Activated CD4-positive, alpha-beta T cell treated with anti-CD3 and anti-CD28 coated beads, Interleukin-2, amount 10 ng/mL, durations not matched to agents 7 days and 5 days (primary cell): Measurements from ENCODE around the gene PLK2. TPM values are rescaled to one million over a fixed set of nuclear protein-coding genes. Genes with fewer than 3 reads are reported as not detected.

Experiments
- CTCF ChIA-PET: fragments of 350-600 bp; sonication (Branson Sonifier 250); formaldehyde crosslinking; loops from one replicate; lab custom pipeline; 2021; ENCODE audit warnings: antibody characterized with exemption; lab: Charles Lee
- POLR2A ChIA-PET: fragments of 350-600 bp; sonication (Branson Sonifier 250); formaldehyde crosslinking; loops from one replicate; lab custom pipeline; 2021; ENCODE audit warnings: antibody characterized with exemption; lab: Charles Lee
- DNase-seq: peaks from one replicate; pipeline ENCODE4 v3.0.0-alpha.2; 2020
- H3K27ac Mint-ChIP-seq: one replicate; pipeline ENCODE4 v1.8.0; 2021; ENCODE audit warnings: mild to moderate bottlenecking, moderate library complexity, mixed read lengths
- H3K27me3 Mint-ChIP-seq: one replicate; pipeline ENCODE4 v1.8.0; 2021; ENCODE audit warnings: mixed read lengths
- H3K36me3 Mint-ChIP-seq: one replicate; pipeline ENCODE4 v1.8.0; 2021; ENCODE audit warnings: low read depth, mixed read lengths
- H3K4me1 Mint-ChIP-seq: one replicate; pipeline ENCODE4 v1.8.0; 2021; ENCODE audit warnings: mixed read lengths
- H3K4me3 Mint-ChIP-seq: one replicate; pipeline ENCODE4 v1.8.0; 2021; ENCODE audit warnings: mild to moderate bottlenecking, moderate library complexity, mixed read lengths
- H3K9me3 Mint-ChIP-seq: one replicate; pipeline ENCODE4 v1.8.0; 2021; ENCODE audit warnings: mixed read lengths
- total RNA-seq, 2 experiments: library from RNA; stranded (reverse); gene quantifications; one replicate each; pipeline ENCODE4 v1.2.3, GENCODE V29; 2021

The PLK2 gene
- total RNA-seq, 2 experiments from 2014 or later, result 1.6 to 1.7 TPM

GRCh38 chr5:58412932-58413331 lies 47.0 kb downstream of the PLK2 start:
- Mint-ChIP-seq H3K4me3 (no peak overlapping the region), H3K9me3 (no peaks in the 10 kb centered on the region), H3K36me3 (no peaks in the 10 kb centered on the region), H3K4me1 (no peaks in the 10 kb centered on the region), H3K27ac (no peak overlapping the region), H3K27me3 (peaks cover 7% of the 10 kb centered on the region)
- DNase-seq, result no peak
- POLR2A ChIA-PET, result no interaction called here
- CTCF ChIA-PET, result no interaction called here

- no peaks in the 10 kb centered on the region for H3K9me3 Mint-ChIP-seq
- H3K36me3 Mint-ChIP-seq, result no peaks in the 10 kb centered on the region
- H3K4me3 Mint-ChIP-seq, result no peak overlapping the region
- ChIA-PET POLR2A (no interaction called here), CTCF (no interaction called here)
- DNase-seq, result no peak
- H3K4me1 Mint-ChIP-seq, result no peaks in the 10 kb centered on the region
- H3K27ac Mint-ChIP-seq, result no peak overlapping the region
- H3K27me3 Mint-ChIP-seq, result peaks cover 7% of the 10 kb centered on the region
Measured at GRCh38 chr5:58412081-58412480, 47.8 kb downstream of the PLK2 start.

- peaks cover 6% of the 10 kb centered on the region for H3K27me3 Mint-ChIP-seq
- no peaks in the 10 kb centered on the region for H3K4me1 Mint-ChIP-seq
Measured at GRCh38 chr5:58411372-58411771, 48.5 kb downstream of the PLK2 start.

GRCh38 chr5:58410441-58410840 lies 49.4 kb downstream of the PLK2 start:
- Mint-ChIP-seq H3K9me3 (no peaks in the 10 kb centered on the region), H3K36me3 (no peaks in the 10 kb centered on the region), H3K4me3 (no peak overlapping the region), H3K4me1 (no peaks in the 10 kb centered on the region), H3K27me3 (peaks cover 4% of the 10 kb centered on the region), H3K27ac (no peak overlapping the region)
- CTCF ChIA-PET, result no interaction called here
- POLR2A ChIA-PET, result no interaction called here
- no peak for DNase-seq

More at GRCh38 chr5:58411372-58411771, 48.5 kb downstream of the PLK2 start:
- Mint-ChIP-seq H3K4me3 (no peak overlapping the region), H3K27ac (no peak overlapping the region), H3K9me3 (no peaks in the 10 kb centered on the region), H3K36me3 (no peaks in the 10 kb centered on the region)
- CTCF ChIA-PET, result no interaction called here
- POLR2A ChIA-PET, result no interaction called here
- no peak for DNase-seq

GRCh38 chr5:58407042-58407719 lies 52.7 kb downstream of the PLK2 start:
- no peaks in the 10 kb centered on the region for H3K36me3 Mint-ChIP-seq
- CTCF ChIA-PET, result no interaction called here
- POLR2A ChIA-PET, result no interaction called here
- DNase-seq, result no peak
- H3K4me3 Mint-ChIP-seq, result no peak overlapping the region
- no peak overlapping the region for H3K27ac Mint-ChIP-seq
- no peaks in the 10 kb centered on the region for H3K4me1 Mint-ChIP-seq
- H3K9me3 Mint-ChIP-seq, result no peaks in the 10 kb centered on the region
- H3K27me3 Mint-ChIP-seq, result no peaks in the 10 kb centered on the region

GRCh38 chr5:58406394-58406793 lies 53.5 kb downstream of the PLK2 start:
- Mint-ChIP-seq H3K27ac (no peak overlapping the region), H3K36me3 (no peaks in the 10 kb centered on the region), H3K4me3 (no peak overlapping the region), H3K27me3 (no peaks in the 10 kb centered on the region), H3K4me1 (no peaks in the 10 kb centered on the region), H3K9me3 (no peaks in the 10 kb centered on the region)
- no peak for DNase-seq
- POLR2A ChIA-PET, result no interaction called here
- CTCF ChIA-PET, result no interaction called here

- no peaks in the 10 kb centered on the region for H3K36me3 Mint-ChIP-seq
- H3K4me1 Mint-ChIP-seq, result no peaks in the 10 kb centered on the region
- H3K27ac Mint-ChIP-seq, result no peak overlapping the region
- ChIA-PET CTCF (no interaction called here), POLR2A (no interaction called here)
- H3K4me3 Mint-ChIP-seq, result no peak overlapping the region
- no peaks in the 10 kb centered on the region for H3K9me3 Mint-ChIP-seq
- no peak for DNase-seq
- no peaks in the 10 kb centered on the region for H3K27me3 Mint-ChIP-seq
Measured at GRCh38 chr5:58405175-58405574, 54.7 kb downstream of the PLK2 start.

GRCh38 chr5:58404734-58405133 lies 55.2 kb downstream of the PLK2 start:
- Mint-ChIP-seq H3K27ac (no peak overlapping the region), H3K4me1 (no peaks in the 10 kb centered on the region), H3K36me3 (no peaks in the 10 kb centered on the region), H3K4me3 (no peak overlapping the region), H3K27me3 (no peaks in the 10 kb centered on the region), H3K9me3 (no peaks in the 10 kb centered on the region)
- POLR2A ChIA-PET, result no interaction called here
- CTCF ChIA-PET, result no interaction called here
- no peak for DNase-seq

Other genes starting within 250 kb of the PLK2 start
- gene GAPT, start 31.3 kb upstream of the PLK2 start, total RNA-seq, result not detected
- gene RAB3C, start 123.0 kb upstream of the PLK2 start, total RNA-seq, result not detected